SJSA1 (cell line): Measurements from ENCODE around the gene WIPI1. TPM values are rescaled to one million over a fixed set of nuclear protein-coding genes. Genes with fewer than 3 reads are reported as not detected.
"Not testable (repeated sequence)": the region's sequence is repeated elsewhere in the genome, so short reads cannot be mapped to it uniquely, and the experiment has no call there.

Experiments used
- DNase-seq, 2 experiments: peaks; one replicate each; pipeline ENCODE4 v3.0.0-alpha.2; 2015 to 2020; ENCODE audit warnings: low spot score in 2 of 2, low read depth in 1 of 2
- H3K27ac ChIP-seq: fragments of 250-450 bp; sonication (Bioruptor Pico); 2 replicates; pipeline ENCODE4 v1.5.1; 2020; ENCODE audit warnings: mild to moderate bottlenecking, moderate library complexity
- H3K27me3 ChIP-seq: fragments of 250-450 bp; sonication (Bioruptor Pico); replicated peaks from 2 replicates; pipeline ENCODE4 v1.5.1; 2020; ENCODE audit warnings: mild to moderate bottlenecking, moderate library complexity
- H3K36me3 ChIP-seq: fragments of 250-450 bp; sonication (Bioruptor Pico); 2 replicates; pipeline ENCODE4 v1.5.1; 2020; ENCODE audit warnings: mild to moderate bottlenecking
- H3K4me1 ChIP-seq: fragments of 250-450 bp; sonication (Bioruptor Pico); replicated peaks from 2 replicates; pipeline ENCODE4 v1.6.1; 2021; ENCODE audit warnings: mild to moderate bottlenecking
- H3K4me3 ChIP-seq: fragments of 250-450 bp; sonication (Bioruptor Pico); 2 replicates; pipeline ENCODE4 v1.5.1; 2020; ENCODE audit warnings: mild to moderate bottlenecking
- H3K9me3 ChIP-seq: fragments of 250-450 bp; sonication (Bioruptor Pico); replicated peaks from 2 replicates; pipeline ENCODE4 v1.5.1; 2020; ENCODE audit warnings: mild to moderate bottlenecking
- total RNA-seq: library from RNA; depleted of rRNA; stranded (reverse); fragments of >200 nt; shearing (Covaris generic); gene quantifications from 2 replicates; pipeline ENCODE4 v1.2.3, GENCODE V29; 2014; rRNA removed

Gene WIPI1, protein sequence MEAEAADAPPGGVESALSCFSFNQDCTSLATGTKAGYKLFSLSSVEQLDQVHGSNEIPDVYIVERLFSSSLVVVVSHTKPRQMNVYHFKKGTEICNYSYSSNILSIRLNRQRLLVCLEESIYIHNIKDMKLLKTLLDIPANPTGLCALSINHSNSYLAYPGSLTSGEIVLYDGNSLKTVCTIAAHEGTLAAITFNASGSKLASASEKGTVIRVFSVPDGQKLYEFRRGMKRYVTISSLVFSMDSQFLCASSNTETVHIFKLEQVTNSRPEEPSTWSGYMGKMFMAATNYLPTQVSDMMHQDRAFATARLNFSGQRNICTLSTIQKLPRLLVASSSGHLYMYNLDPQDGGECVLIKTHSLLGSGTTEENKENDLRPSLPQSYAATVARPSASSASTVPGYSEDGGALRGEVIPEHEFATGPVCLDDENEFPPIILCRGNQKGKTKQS
- 35.1 and 53.5 TPM in 2 replicates for total RNA-seq

DNA sequence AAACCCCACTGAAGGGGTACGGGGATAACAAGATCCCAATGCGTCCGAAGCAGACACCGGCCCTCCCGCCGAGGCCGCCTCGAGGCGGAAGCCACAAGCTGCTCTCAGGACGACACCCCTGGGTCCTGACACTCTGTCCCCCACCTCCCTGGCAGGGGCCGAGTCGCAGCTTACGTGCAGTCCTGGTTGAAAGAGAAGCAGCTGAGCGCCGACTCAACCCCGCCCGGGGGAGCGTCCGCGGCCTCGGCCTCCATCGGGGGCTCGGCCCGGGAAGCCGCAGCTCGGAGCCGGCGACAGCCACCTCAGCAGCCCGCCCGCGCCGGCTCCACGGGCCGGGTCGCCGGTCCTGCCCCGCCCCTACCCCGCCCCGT is at the start of gene WIPI1:
Gene WIPI1 (minus strand): TSS at position 329 of the 371 bp plus-strand sequence. CDS start 75 bp downstream, at position 254.
- peak within 1 kb of the TSS; percentile 46 for H3K27ac ChIP-seq
- H3K9me3 ChIP-seq, result no peaks in the 10 kb centered on the region
- H3K4me1 ChIP-seq, result peaks cover 16% of the 10 kb centered on the region
- H3K36me3 ChIP-seq, result peaks cover 3% of the 10 kb centered on the region; the same call in 1 of the 2 replicates
- peaks cover 16% of the 10 kb centered on the region for H3K27me3 ChIP-seq
- peak; percentile 64 to 81 for DNase-seq
- peak within 1 kb of the TSS; percentile 74 for H3K4me3 ChIP-seq

DNA sequence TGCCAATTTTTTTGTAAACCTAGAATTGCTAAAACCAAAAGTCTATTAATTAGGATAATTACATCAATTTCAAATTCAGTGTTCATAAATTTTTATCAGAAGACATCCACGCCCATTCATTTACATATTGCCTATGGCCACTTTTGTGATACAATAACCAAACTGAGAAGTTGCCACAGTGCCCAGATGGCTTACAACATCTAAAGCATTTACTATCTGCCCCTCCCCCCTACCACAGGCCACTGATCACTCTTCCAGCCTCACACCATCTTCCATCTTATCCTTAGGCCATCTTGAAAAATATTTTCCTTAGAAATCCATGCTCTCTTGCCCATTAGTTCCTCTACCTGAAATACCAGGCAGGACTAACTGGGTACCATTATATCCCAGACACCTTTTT is 48.7 kb upstream of the WIPI1 start:
- H3K27ac ChIP-seq, result no peak overlapping the region
- H3K27me3 ChIP-seq, result peaks cover 2% of the 10 kb centered on the region; the same call in 1 of the 2 replicates
- H3K36me3 ChIP-seq, result no peaks in the 10 kb centered on the region
- no peaks in the 10 kb centered on the region; the same call in 1 of the 2 replicates for H3K9me3 ChIP-seq
- H3K4me3 ChIP-seq, result no peak overlapping the region
- no peak for DNase-seq
- peaks cover 13% of the 10 kb centered on the region for H3K4me1 ChIP-seq

DNA sequence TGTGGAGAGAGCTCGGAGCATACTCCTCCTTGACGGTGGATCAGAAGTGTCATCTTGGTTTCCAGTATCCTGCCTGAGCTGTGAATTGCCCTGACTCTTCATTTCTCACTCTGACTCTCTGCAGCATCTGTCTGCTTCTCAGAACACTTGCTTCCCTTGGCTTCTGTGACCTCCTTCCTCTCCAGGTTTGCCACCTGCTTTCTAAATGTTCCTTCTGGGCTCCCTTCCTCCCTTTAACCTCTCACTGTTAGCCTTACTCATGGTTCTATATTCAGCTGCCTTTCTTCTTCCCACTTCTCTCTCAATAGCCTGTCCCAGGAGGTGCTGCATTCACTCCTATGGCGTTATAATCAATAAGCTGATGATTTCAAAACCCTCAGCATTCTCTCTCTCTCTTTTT is 43.8 kb upstream of the WIPI1 start:
- no peak for DNase-seq
- Histone ChIP-seq H3K27me3 (peaks cover 2% of the 10 kb centered on the region; the same call in 1 of the 2 replicates), H3K36me3 (no peaks in the 10 kb centered on the region), H3K4me3 (no peak overlapping the region), H3K4me1 (no peaks in the 10 kb centered on the region), H3K27ac (no peak overlapping the region), H3K9me3 (no peaks in the 10 kb centered on the region; the same call in 1 of the 2 replicates)

DNA sequence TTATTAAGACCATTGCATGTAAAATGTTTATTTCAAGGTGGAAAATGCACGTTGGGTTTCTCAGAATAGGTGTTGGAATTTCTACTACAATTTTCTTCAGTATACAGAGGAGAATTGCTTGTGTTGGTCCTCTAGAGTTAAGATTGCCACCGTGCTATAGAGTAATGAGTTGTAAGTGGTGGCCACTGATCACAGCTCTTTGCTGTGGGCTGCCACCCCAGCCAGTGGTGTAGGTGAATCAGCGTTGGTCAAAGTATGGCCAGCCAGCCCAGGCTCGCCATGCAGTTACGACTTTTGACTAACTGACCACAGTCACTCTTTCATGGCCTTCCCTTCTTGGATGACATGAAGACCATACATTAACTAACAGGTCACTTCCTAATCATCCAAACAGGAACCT is 42.3 kb upstream of the WIPI1 start:
- H3K4me3 ChIP-seq, result no peak overlapping the region
- no peaks in the 10 kb centered on the region for H3K36me3 ChIP-seq
- no peak for DNase-seq
- H3K4me1 ChIP-seq, result no peaks in the 10 kb centered on the region
- no peak overlapping the region for H3K27ac ChIP-seq
- H3K27me3 ChIP-seq, result peaks cover 2% of the 10 kb centered on the region; the same call in 1 of the 2 replicates
- no peaks in the 10 kb centered on the region; the same call in 1 of the 2 replicates for H3K9me3 ChIP-seq

DNA sequence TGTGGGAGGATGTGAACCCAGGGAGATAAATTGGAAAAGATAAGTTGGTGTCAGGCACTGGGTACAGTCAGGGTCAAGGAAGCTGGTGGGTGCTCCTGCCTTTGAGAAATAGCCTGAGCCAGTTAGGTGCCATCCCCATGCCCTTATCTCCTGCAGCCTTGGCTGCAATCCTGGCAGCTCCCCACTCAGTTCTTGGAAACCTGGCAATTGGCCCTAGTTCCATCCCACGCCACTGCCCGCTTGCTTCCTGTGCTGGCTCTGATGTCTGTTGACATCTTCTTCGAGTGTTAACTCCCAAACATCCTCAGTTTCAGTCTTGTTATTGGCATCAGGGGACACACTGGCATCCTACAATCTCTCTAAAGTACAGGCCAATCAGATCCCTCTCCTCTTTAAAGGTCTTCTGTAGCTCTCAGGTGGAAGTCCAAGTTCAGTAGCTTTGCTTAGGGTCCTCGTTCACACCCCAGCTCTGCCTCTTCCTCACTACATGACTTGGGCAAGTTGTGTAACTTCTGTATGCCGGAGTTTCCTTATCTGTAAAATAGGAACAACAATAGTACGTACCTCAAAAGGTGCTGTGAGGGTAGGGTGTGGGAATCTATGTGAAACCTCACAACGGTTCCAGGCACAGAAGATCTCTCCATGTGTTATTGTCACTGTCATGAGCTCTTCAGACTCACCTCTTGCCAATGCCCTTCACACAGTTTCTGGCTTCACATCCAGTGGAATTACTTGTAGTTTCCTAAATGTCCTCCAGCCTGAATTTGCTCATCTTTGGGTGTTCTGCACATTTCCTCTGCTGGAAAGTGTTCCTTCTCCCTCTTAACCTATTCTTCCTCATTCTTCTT is 41.4 kb upstream of the WIPI1 start:
- DNase-seq, result no peak
- no peaks in the 10 kb centered on the region for H3K36me3 ChIP-seq

DNA sequence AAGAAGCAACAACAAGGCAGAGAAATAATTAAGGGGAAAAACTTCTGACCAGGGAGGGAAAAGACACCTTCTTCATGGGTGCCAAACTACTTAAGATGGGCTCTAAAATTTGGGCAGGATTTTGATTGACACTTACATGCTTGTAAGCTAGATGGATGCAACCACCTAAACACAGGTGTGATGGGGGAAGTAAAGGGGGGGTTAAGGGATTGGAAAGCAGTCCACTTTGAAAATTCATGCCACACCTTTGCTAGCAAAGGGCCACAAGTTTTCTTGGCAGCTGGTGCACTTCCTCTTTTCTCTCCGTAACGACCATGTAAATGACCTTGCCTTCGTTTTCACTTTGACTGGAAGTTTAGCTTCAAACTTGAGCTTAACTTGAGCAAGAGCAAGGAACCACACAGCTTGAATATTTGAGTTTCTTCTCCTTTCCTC is 40.6 kb upstream of the WIPI1 start:
- Histone ChIP-seq H3K27ac (no peak overlapping the region), H3K9me3 (no peaks in the 10 kb centered on the region; the same call in 1 of the 2 replicates), H3K27me3 (peaks cover 2% of the 10 kb centered on the region; the same call in 1 of the 2 replicates), H3K4me1 (no peaks in the 10 kb centered on the region), H3K36me3 (no peaks in the 10 kb centered on the region), H3K4me3 (no peak overlapping the region)
- no peak for DNase-seq

More for the DNA sequence above, 41.4 kb upstream of the WIPI1 start:
- Histone ChIP-seq H3K27me3 (peaks cover 2% of the 10 kb centered on the region; the same call in 1 of the 2 replicates), H3K4me3 (no peak overlapping the region), H3K9me3 (no peaks in the 10 kb centered on the region; the same call in 1 of the 2 replicates), H3K4me1 (no peaks in the 10 kb centered on the region), H3K27ac (no peak overlapping the region)

DNA sequence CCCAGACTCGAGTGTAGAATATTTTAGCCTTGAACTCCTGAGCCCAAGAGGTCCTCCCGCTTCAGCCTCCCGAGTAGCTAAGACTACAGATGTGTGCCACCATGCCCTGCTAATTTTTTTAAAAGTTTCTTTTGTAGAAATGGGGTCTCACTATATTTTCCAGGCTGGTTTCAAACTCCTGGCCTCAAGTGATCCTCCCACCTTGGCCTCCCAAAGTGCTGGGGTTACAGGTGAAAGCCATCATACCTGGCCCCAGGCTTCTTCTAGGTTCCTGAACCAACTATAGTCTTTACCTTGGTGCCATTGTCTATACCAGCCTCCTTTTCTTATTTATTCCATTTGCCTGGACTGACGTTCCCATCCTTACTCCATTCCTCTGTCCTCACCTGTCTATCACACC is 37.8 kb upstream of the WIPI1 start:
- H3K27ac ChIP-seq, result no peak overlapping the region
- no peaks in the 10 kb centered on the region for H3K36me3 ChIP-seq
- H3K4me3 ChIP-seq, result no peak overlapping the region
- DNase-seq, result no peak
- H3K9me3 ChIP-seq, result no peaks in the 10 kb centered on the region
- H3K27me3 ChIP-seq, result no peaks in the 10 kb centered on the region
- H3K4me1 ChIP-seq, result no peaks in the 10 kb centered on the region

DNA sequence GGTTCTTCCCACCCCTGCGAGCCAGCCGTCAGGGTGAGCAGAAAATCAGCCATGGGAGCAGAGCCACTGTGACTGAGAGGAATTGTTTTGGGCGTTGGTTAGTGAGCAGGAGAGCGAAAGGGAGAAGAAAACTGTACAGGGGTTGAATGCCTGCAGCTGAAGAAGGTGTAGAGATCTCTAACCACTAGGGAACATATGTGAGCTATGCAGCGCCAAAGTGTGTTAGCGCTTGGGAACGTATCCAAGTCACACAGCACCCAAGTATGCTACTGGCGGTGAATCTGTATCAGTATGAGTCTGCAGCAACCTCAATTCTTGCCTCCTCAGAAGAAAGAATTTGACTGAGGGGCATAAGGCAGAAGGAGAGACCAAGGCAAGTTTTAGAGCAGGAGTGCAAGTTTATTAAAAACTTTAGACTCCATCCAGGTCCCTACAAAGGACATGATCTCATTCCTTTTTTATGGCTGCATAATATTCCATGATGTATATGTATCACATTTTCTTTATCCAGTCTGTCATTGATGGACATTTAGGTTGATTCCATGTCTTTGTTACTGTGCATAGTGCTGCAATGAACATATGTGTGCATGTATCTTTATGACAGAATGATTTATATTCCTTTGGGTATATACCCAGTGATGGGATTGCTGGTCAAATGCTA is 35.2 kb upstream of the WIPI1 start:
- H3K27me3 ChIP-seq, H3K9me3 ChIP-seq, H3K4me3 ChIP-seq: not testable (repeated sequence)

DNA sequence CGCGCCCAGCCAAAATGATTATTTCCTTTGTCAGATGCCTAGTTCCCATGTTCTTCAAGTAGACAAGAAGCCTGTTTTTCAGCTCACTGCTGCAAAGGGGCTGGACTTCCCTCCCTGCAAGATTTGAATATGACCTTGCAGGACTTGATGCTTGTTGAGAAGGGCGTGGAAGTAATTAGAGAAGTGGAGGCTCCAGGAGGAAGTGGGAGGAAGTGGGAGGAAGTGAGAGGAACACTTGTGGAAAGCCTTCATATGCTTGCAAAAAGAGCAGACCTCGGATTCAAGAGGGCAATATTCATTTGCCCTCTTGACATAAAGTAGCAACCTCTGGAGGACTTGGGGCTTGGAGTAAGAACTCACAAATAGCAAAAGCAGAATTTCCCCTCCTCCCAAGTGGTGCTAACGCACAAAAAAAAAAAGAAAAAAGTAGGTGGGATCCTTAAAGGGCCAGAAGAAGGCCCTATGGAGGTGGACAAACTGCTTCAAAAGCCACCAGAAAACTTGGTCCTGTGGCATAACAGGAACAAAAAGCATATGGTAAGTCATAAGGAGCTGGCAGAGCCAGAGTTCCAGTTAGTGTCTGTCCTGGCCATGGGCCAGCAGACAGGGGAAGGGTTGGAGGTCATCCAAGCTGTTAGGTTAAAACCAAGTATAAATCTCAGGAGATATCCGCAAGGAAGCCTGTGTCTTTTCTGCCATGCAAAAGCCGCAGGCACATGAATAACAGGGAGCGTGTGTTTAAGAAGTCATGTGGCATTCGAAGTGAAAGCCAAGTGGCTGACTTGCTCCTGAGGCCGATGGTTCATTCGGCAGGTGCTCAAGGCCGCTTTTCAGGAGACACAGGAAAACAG is 34.3 kb upstream of the WIPI1 start:
- H3K27ac ChIP-seq, result no peak overlapping the region
- H3K4me3 ChIP-seq, result no peak overlapping the region
- no peaks in the 10 kb centered on the region for H3K9me3 ChIP-seq
- H3K27me3 ChIP-seq, result 0 out of 2 replicates have a peak, but pooled peaks cover 3% of the 10 kb centered on the region
- H3K4me1 ChIP-seq, result no peaks in the 10 kb centered on the region
- DNase-seq, result no peak
- no peaks in the 10 kb centered on the region for H3K36me3 ChIP-seq

More for the DNA sequence above, 35.2 kb upstream of the WIPI1 start:
- not testable (repeated sequence) for DNase-seq, H3K27ac ChIP-seq, H3K36me3 ChIP-seq, H3K4me1 ChIP-seq

DNA sequence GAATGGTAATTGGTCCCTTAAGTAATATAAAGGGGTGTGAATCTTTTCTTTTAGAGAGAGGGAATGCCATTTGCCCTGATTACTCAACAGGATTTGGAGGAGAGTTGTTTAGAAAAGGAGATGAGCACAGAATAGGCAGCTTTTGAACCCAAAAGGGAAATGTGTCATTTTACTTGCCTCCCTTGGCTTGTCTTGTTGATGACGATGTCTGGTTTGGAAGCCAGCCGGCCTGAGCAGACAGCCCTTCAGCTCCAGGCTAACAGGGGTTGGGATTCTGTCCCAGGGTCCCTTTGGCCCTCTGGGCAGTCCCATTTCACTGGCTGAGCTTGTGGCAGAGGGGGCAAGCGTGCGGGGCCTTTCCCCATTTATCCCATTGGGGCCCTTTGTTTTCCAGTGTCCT is 32.6 kb upstream of the WIPI1 start:
- no peak for DNase-seq
- H3K27me3 ChIP-seq, result peaks cover 13% of the 10 kb centered on the region
- H3K4me1 ChIP-seq, result no peaks in the 10 kb centered on the region
- no peaks in the 10 kb centered on the region for H3K36me3 ChIP-seq
- H3K27ac ChIP-seq, result no peak overlapping the region
- H3K4me3 ChIP-seq, result no peak overlapping the region
- no peaks in the 10 kb centered on the region for H3K9me3 ChIP-seq

DNA sequence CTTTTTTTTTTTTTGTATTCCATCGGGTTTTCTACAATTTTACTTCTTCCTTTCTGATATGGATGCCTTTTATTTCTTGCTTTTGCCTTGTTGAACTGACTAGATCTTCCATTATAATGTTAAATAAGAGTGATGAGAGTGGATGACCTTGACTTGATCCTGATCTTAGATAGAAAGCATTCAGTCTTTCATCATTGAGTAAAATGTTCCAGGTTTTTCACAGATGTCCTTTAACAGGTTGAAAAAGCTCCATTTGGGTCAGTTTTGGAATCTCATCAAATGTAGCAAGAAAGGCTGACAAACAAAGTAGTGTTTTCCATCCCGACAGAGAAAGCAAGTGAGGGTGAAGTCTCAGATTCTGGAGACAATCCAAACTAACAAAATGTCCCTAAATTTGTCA is 27.2 kb upstream of the WIPI1 start:
- Histone ChIP-seq H3K4me3 (no peak overlapping the region), H3K27me3 (peaks cover 23% of the 10 kb centered on the region), H3K27ac (no peak overlapping the region), H3K36me3 (no peaks in the 10 kb centered on the region), H3K9me3 (no peaks in the 10 kb centered on the region), H3K4me1 (no peaks in the 10 kb centered on the region)
- no peak for DNase-seq

DNA sequence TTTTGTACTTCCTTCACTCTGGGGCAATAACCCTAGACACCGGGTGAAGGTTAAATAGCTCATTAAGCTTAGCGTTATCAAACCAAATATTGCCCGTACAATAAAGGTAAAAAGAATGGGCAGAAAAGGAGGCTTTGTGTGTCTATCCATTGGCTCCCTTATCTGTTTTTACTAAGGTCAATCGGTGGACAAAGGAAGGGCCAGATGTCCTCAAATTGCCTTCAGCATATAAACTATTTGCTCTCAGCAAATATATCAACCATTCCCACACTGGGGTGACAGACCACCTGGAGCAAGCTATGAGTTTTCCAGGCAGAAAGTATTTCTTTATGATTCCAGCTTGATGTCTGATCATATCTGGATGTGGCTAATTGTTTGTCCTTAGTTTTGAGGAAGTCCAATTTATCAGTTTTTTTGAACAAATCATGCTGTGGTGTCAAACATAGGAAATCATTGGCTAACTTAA is 25.3 kb upstream of the WIPI1 start:
- no peak for DNase-seq
- Histone ChIP-seq H3K4me1 (no peaks in the 10 kb centered on the region), H3K36me3 (no peaks in the 10 kb centered on the region), H3K9me3 (no peaks in the 10 kb centered on the region), H3K27me3 (peaks cover 23% of the 10 kb centered on the region), H3K4me3 (no peak overlapping the region), H3K27ac (no peak overlapping the region)
